BE2C (cell line): ENCODE results near the gene ZNF354B.
"Not testable (repeated sequence)": the region's sequence is repeated elsewhere in the genome, so short reads cannot be mapped to it uniquely, and the experiment has no call there.

ENCODE experiments used
- DNase-seq: peaks from one replicate; pipeline ENCODE4 v3.0.0-alpha.2; 2020
- H3K27me3 ChIP-seq: fragments of 250-450 bp; sonication (Bioruptor Pico); 2 replicates; pipeline ENCODE4 v1.5.1; 2020; ENCODE audit warnings: mild to moderate bottlenecking
- H3K36me3 ChIP-seq: fragments of 250-450 bp; sonication (Bioruptor Pico); 2 replicates; pipeline ENCODE4 v1.5.1; 2020; ENCODE audit warnings: mild to moderate bottlenecking
- H3K4me1 ChIP-seq: fragments of 250-450 bp; sonication (Bioruptor Pico); 2 replicates; pipeline ENCODE4 v1.5.1; 2020
- H3K4me3 ChIP-seq: 2 replicates; pipeline ENCODE4 v1.5.1; 2011; ENCODE audit warnings: low read depth, low read length
- H3K9me3 ChIP-seq: fragments of 250-450 bp; sonication (Bioruptor Pico); 2 replicates; pipeline ENCODE4 v1.5.1; 2020
- CTCF ChIP-seq: IDR thresholded peaks from 2 replicates; pipeline ENCODE4 v1.5.1; 2012; ENCODE audit warnings: mild to moderate bottlenecking, low read depth, low read length

Gene ZNF354B

GRCh38 chr5:178849316-178849715 is 10.4 kb upstream of the ZNF354B start:
- no peaks in the 10 kb centered on the region for H3K4me1 ChIP-seq
- no peak for DNase-seq
- no peak overlapping the region for H3K4me3 ChIP-seq
- TF ChIP-seq CTCF: no peak
- H3K9me3 ChIP-seq: no peaks in the 10 kb centered on the region; the same call in 1 of the 2 replicates
- no peaks in the 10 kb centered on the region for H3K27me3 ChIP-seq
- no peaks in the 10 kb centered on the region for H3K36me3 ChIP-seq

GRCh38 chr5:178851951-178852350 is 7.8 kb upstream of the ZNF354B start:
- no peak for TF ChIP-seq CTCF
- no peaks in the 10 kb centered on the region for H3K27me3 ChIP-seq
- H3K36me3 ChIP-seq: no peaks in the 10 kb centered on the region
- no peak for DNase-seq
- no peaks in the 10 kb centered on the region; the same call in 1 of the 2 replicates for H3K9me3 ChIP-seq
- no peaks in the 10 kb centered on the region for H3K4me1 ChIP-seq
- H3K4me3 ChIP-seq: no peak overlapping the region

- no peak for DNase-seq
- Histone ChIP-seq H3K4me3 (no peak overlapping the region), H3K9me3 (no peaks in the 10 kb centered on the region; the same call in 1 of the 2 replicates), H3K27me3 (no peaks in the 10 kb centered on the region), H3K4me1 (no peaks in the 10 kb centered on the region), H3K36me3 (no peaks in the 10 kb centered on the region)
- no peak for TF ChIP-seq CTCF
These were observed 5.5 kb upstream of the ZNF354B start for GRCh38 chr5:178854284-178854683.

- not testable (repeated sequence) for H3K9me3 ChIP-seq
These were observed 862 bp downstream of the ZNF354B start for GRCh38 chr5:178860615-178861014.

GRCh38 chr5:178861627-178862026 is 1.9 kb downstream of the ZNF354B start:
- TF ChIP-seq CTCF: no peak
- H3K4me1 ChIP-seq: no peaks in the 10 kb centered on the region
- no peaks in the 10 kb centered on the region for H3K9me3 ChIP-seq
- H3K4me3 ChIP-seq: no peak overlapping the region
- peaks cover 39% of the 10 kb centered on the region for H3K36me3 ChIP-seq
- no peaks in the 10 kb centered on the region for H3K27me3 ChIP-seq
- no peak for DNase-seq

More at GRCh38 chr5:178860615-178861014, 862 bp downstream of the ZNF354B start:
- not testable (repeated sequence) for H3K4me1 ChIP-seq, H3K27me3 ChIP-seq, DNase-seq
- H3K36me3 ChIP-seq: peaks cover 29% of the 10 kb centered on the region
- peak overlapping the region; percentile 67 for H3K4me3 ChIP-seq

GRCh38 chr5:178866946-178867345 is 7.2 kb downstream of the ZNF354B start:
- no peak for TF ChIP-seq CTCF
- no peak for DNase-seq
- Histone ChIP-seq H3K4me3 (no peak overlapping the region), H3K9me3 (no peaks in the 10 kb centered on the region), H3K36me3 (peaks cover 55% of the 10 kb centered on the region), H3K4me1 (no peaks in the 10 kb centered on the region), H3K27me3 (no peaks in the 10 kb centered on the region)

- no peak for TF ChIP-seq CTCF
- peaks cover 49% of the 10 kb centered on the region for H3K36me3 ChIP-seq
- no peaks in the 10 kb centered on the region for H3K4me1 ChIP-seq
- no peaks in the 10 kb centered on the region for H3K9me3 ChIP-seq
- no peaks in the 10 kb centered on the region for H3K27me3 ChIP-seq
- no peak overlapping the region for H3K4me3 ChIP-seq
- DNase-seq: no peak
These were observed 9.8 kb downstream of the ZNF354B start for GRCh38 chr5:178869577-178869976.
